IPS-20b (cell line): Measurements from ENCODE around the gene ELF3.
"Not testable (repeated sequence)": the region's sequence is repeated elsewhere in the genome, so short reads cannot be mapped to it uniquely, and the experiment has no call there.

Source experiments
- H3K27ac ChIP-seq: one replicate; pipeline ENCODE4 v1.5.1; 2013; ENCODE audit warnings: low read length
- H3K27me3 ChIP-seq: 2 replicates; pipeline ENCODE4 v1.6.1; 2013; ENCODE audit warnings: mild to moderate bottlenecking, low read length, inconsistent platforms; ENCODE audit not compliant: insufficient read depth
- H3K36me3 ChIP-seq: 2 replicates; pipeline ENCODE4 v1.6.1; 2013; ENCODE audit warnings: low read depth, mild to moderate bottlenecking, inconsistent platforms, low read length, moderate library complexity; ENCODE audit not compliant: insufficient read depth
- H3K4me1 ChIP-seq: 2 replicates; pipeline ENCODE4 v1.6.1; 2013; ENCODE audit warnings: mild to moderate bottlenecking, control low read depth, inconsistent platforms, low read length, moderate library complexity; ENCODE audit not compliant: insufficient read depth
- H3K4me3 ChIP-seq: 2 replicates; pipeline ENCODE4 v1.5.1; 2013; ENCODE audit warnings: mild to moderate bottlenecking, low read length, inconsistent platforms
- H3K9ac ChIP-seq: 2 replicates; pipeline ENCODE4 v1.6.1; 2013; ENCODE audit warnings: low read depth, mild to moderate bottlenecking, inconsistent platforms, low read length, moderate library complexity
- H3K9me3 ChIP-seq: 2 replicates; pipeline ENCODE4 v1.6.1; 2013; ENCODE audit warnings: mild to moderate bottlenecking, low read depth, low read length, inconsistent platforms; ENCODE audit not compliant: insufficient read depth

The ELF3 gene

DNA sequence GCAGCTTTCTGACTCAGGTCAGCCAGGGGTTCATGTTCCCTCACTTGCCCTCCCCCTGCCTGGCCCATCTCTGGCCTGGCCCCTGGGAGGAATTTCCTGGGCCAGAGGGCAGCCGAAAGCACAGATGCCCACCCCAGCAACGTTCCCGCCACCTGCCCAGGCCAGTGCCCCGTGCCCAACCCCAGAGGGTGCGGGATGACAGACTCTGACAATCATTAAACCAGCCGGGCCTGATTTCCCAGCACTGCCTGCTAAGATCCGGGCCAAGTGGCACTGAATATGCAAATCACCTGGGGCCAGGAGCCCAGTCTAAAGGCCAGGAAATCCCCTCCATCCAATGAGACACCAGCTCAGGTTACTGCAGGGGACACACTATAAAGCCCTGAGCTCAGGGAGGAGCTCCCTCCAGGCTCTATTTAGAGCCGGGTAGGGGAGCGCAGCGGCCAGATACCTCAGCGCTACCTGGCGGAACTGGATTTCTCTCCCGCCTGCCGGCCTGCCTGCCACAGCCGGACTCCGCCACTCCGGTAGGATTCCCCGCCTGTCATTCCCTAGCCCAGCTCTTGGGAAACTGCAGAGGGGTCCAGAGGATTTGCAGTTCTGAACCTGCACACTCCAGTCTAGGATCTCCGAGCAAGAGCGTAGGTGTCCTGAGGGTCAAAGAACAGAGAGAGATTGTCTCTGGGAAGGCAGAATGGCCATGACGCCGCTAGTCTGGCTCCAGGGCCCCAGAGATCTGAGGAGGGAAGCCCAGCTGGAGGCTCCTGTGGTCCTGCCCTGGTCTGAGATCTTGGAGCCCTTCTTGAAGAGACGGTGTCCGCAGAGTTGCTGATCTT, at the start of gene ELF3:
Gene ELF3 (plus strand): TSS at position 408 of the 836 bp plus-strand sequence. CDS start 550 bp downstream, outside the sequence.
- Histone ChIP-seq H3K27ac (no peak within 1 kb of the TSS), H3K36me3 (peaks cover 32% of the 10 kb centered on the region), H3K9me3 (no peaks in the 10 kb centered on the region), H3K27me3 (no peaks in the 10 kb centered on the region; the same call in 1 of the 2 replicates), H3K4me3 (peak within 1 kb of the TSS; percentile 63), H3K4me1 (peaks cover 36% of the 10 kb centered on the region), H3K9ac (peak within 1 kb of the TSS; percentile 63)

- not testable (repeated sequence) for H3K4me1 ChIP-seq, H3K27ac ChIP-seq, H3K9me3 ChIP-seq, H3K27me3 ChIP-seq, H3K4me3 ChIP-seq, H3K9ac ChIP-seq
- peaks cover 88% of the 10 kb centered on the region for H3K36me3 ChIP-seq
These were observed 48.0 kb upstream of the ELF3 start for GRCh38 chr1:201962382-201962781.

DNA sequence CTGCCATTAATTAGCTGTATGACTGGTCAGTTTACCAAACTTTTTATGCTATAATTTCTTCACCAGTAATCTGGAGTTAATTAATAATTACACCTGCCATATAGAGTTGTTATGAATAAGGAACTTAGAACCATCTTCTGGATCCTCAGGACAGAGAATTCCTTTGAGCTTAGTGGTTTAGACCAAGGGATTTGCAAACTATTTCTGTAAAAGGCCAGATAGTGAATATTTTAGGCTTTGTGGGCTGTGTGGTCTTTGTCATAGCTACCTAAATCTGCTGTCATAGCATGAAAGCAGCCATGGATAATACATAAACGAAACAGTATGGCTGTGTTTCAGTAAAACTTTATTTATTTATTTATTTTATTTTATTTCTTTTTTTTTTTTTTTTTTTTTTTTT, 46.1 kb upstream of the ELF3 start:
- peaks cover 88% of the 10 kb centered on the region for H3K36me3 ChIP-seq
- H3K9me3 ChIP-seq = no peaks in the 10 kb centered on the region
- H3K27ac ChIP-seq = no peak overlapping the region
- no peaks in the 10 kb centered on the region for H3K4me1 ChIP-seq
- H3K9ac ChIP-seq = no peak overlapping the region
- H3K27me3 ChIP-seq = no peaks in the 10 kb centered on the region
- no peak overlapping the region for H3K4me3 ChIP-seq

GRCh38 chr1:201966171-201966570, 44.2 kb upstream of the ELF3 start:
- Histone ChIP-seq H3K4me3 (no peak overlapping the region), H3K9ac (no peak overlapping the region), H3K4me1 (no peaks in the 10 kb centered on the region), H3K36me3 (peaks cover 90% of the 10 kb centered on the region), H3K9me3 (no peaks in the 10 kb centered on the region), H3K27ac (no peak overlapping the region), H3K27me3 (no peaks in the 10 kb centered on the region)

- H3K27me3 ChIP-seq = no peaks in the 10 kb centered on the region
- H3K27ac ChIP-seq = no peak overlapping the region
- H3K9ac ChIP-seq = no peak overlapping the region
- H3K4me1 ChIP-seq = no peaks in the 10 kb centered on the region
- H3K36me3 ChIP-seq = peaks cover 68% of the 10 kb centered on the region
- no peak overlapping the region for H3K4me3 ChIP-seq
- no peaks in the 10 kb centered on the region for H3K9me3 ChIP-seq
These were observed 42.0 kb upstream of the ELF3 start for GRCh38 chr1:201968202-201968925.

- Histone ChIP-seq H3K27ac (no peak overlapping the region), H3K36me3 (peaks cover 51% of the 10 kb centered on the region), H3K4me1 (no peaks in the 10 kb centered on the region)
These were observed 39.8 kb upstream of the ELF3 start for GRCh38 chr1:201970334-201971159.

GRCh38 chr1:201982082-201982622, 28.2 kb upstream of the ELF3 start:
- H3K4me1 ChIP-seq = peaks cover 4% of the 10 kb centered on the region; the same call in 1 of the 2 replicates
- H3K27me3 ChIP-seq = peaks cover 13% of the 10 kb centered on the region; the same call in 1 of the 2 replicates
- H3K9me3 ChIP-seq = no peaks in the 10 kb centered on the region
- peak overlapping the region; percentile 69; the same call in 1 of the 2 replicates for H3K9ac ChIP-seq
- no peaks in the 10 kb centered on the region for H3K36me3 ChIP-seq
- peak overlapping the region; percentile 90 for H3K4me3 ChIP-seq
- H3K27ac ChIP-seq = no peak overlapping the region

More at GRCh38 chr1:201970334-201971159, 39.8 kb upstream of the ELF3 start:
- no peak overlapping the region for H3K9ac ChIP-seq
- no peak overlapping the region for H3K4me3 ChIP-seq
- H3K27me3 ChIP-seq = no peaks in the 10 kb centered on the region
- H3K9me3 ChIP-seq = no peaks in the 10 kb centered on the region

DNA sequence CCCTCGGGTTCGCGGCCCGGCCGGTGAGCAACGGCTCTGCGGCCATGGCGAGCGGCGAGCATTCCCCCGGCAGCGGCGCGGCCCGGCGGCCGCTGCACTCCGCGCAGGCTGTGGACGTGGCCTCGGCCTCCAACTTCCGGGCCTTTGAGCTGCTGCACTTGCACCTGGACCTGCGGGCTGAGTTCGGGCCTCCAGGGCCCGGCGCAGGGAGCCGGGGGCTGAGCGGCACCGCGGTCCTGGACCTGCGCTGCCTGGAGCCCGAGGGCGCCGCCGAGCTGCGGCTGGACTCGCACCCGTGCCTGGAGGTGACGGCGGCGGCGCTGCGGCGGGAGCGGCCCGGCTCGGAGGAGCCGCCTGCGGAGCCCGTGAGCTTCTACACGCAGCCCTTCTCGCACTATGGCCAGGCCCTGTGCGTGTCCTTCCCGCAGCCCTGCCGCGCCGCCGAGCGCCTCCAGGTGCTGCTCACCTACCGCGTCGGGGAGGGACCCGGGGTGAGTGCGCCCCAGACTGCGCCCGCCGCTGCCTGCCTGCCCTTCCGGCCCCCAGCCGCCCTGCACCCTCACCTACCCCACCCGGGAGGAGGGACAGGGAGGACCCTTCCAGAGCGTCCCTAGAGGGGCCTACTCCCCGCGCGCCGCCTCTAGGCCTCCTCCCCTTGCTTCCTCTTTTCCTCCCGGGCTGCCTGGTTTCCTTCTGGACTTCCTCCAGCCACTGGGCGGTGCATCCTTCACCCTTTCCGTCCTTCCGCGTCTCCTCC, 27.6 kb upstream of the ELF3 start, which contains the start of gene RNPEP:
Gene RNPEP (plus strand): TSS at position 26 of the 757 bp plus-strand sequence. CDS start 19 bp downstream, at position 45.
- H3K9me3 ChIP-seq = no peaks in the 10 kb centered on the region
- H3K9ac ChIP-seq = peak within 1 kb of the TSS; percentile 82
- H3K4me3 ChIP-seq = peak within 1 kb of the TSS; percentile 90
- H3K4me1 ChIP-seq = peaks cover 4% of the 10 kb centered on the region; the same call in 1 of the 2 replicates
- no peaks in the 10 kb centered on the region for H3K36me3 ChIP-seq
- H3K27ac ChIP-seq = peak within 1 kb of the TSS; percentile 27
- peaks cover 13% of the 10 kb centered on the region; the same call in 1 of the 2 replicates for H3K27me3 ChIP-seq

DNA sequence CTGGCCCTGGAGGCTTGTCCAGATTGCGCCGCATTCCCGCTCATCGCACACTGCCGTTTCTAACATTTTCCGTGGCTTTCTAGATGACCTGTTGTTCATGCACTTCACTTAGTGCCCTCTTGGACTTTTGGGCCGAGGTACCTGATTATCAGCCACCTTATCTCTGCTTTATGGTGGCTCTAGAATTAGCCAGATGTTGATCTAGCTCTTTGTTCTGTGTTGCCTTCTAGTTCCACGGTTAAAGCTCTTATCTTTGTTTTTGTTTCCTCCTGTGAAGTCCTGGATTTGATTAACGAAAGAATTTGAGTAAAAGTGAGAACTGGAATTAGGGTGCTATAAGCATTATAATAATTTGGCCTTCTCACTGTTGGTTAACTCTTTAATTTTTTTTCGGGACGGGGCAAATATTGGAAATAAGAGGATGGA, 27.0 kb upstream of the ELF3 start:
- Histone ChIP-seq H3K9ac (peak overlapping the region; percentile 82), H3K27me3 (peaks cover 13% of the 10 kb centered on the region; the same call in 1 of the 2 replicates), H3K4me3 (peak overlapping the region; percentile 90), H3K4me1 (peaks cover 4% of the 10 kb centered on the region; the same call in 1 of the 2 replicates), H3K36me3 (0 out of 2 replicates have a peak, but pooled peaks cover under 1% of the 10 kb centered on the region), H3K9me3 (no peaks in the 10 kb centered on the region), H3K27ac (peak overlapping the region; percentile 27)

GRCh38 chr1:201984446-201984845, 25.9 kb upstream of the ELF3 start:
- Histone ChIP-seq H3K4me1 (peaks cover 4% of the 10 kb centered on the region; the same call in 1 of the 2 replicates), H3K27ac (no peak overlapping the region), H3K9me3 (no peaks in the 10 kb centered on the region), H3K27me3 (peaks cover 13% of the 10 kb centered on the region; the same call in 1 of the 2 replicates), H3K9ac (no peak overlapping the region), H3K4me3 (peak overlapping the region; percentile 90; the same call in 1 of the 2 replicates), H3K36me3 (peaks cover 11% of the 10 kb centered on the region)
